AG09309 (cell line): ENCODE results near the gene SEPTIN7.

ENCODE experiments used
- DNase-seq: peaks from one replicate; pipeline ENCODE4 v3.0.0-alpha.2; 2010; ENCODE audit warnings: low read depth
- H3K4me3 ChIP-seq: 2 replicates; pipeline ENCODE4 v1.5.1; 2011; ENCODE audit warnings: mild to moderate bottlenecking, low read depth, low read length, moderate library complexity; ENCODE audit not compliant: control insufficient read depth
- CTCF ChIP-seq: IDR thresholded peaks from 2 replicates; pipeline ENCODE4 v1.5.1; 2011; ENCODE audit warnings: mild to moderate bottlenecking, low read depth, low read length, inconsistent platforms; ENCODE audit not compliant: insufficient read depth, control insufficient read depth; ENCODE audit errors: missing control alignments

The SEPTIN7 gene

GRCh38 chr7:35773994-35774393 is 26.9 kb upstream of the SEPTIN7 start:
- DNase-seq = no peak
- no peak for TF ChIP-seq CTCF

GRCh38 chr7:35776686-35777085 is 24.2 kb upstream of the SEPTIN7 start:
- TF ChIP-seq CTCF = no peak
- no peak for DNase-seq
- H3K4me3 ChIP-seq = no peak overlapping the region

More at GRCh38 chr7:35773994-35774393, 26.9 kb upstream of the SEPTIN7 start:
- no peak overlapping the region for H3K4me3 ChIP-seq

GRCh38 chr7:35777121-35777520 is 23.7 kb upstream of the SEPTIN7 start:
- TF ChIP-seq CTCF = no peak
- no peak overlapping the region for H3K4me3 ChIP-seq

GRCh38 chr7:35780070-35780469 is 20.8 kb upstream of the SEPTIN7 start:
- no peak for TF ChIP-seq CTCF
- no peak overlapping the region for H3K4me3 ChIP-seq
- DNase-seq = no peak

More at GRCh38 chr7:35777121-35777520, 23.7 kb upstream of the SEPTIN7 start:
- DNase-seq = no peak

- TF ChIP-seq CTCF = no peak
- no peak overlapping the region for H3K4me3 ChIP-seq
- no peak for DNase-seq
Observed at GRCh38 chr7:35781200-35781701, 19.6 kb upstream of the SEPTIN7 start.

- no peak for TF ChIP-seq CTCF
- no peak for DNase-seq
- no peak overlapping the region for H3K4me3 ChIP-seq
Observed at GRCh38 chr7:35781767-35782515, 18.9 kb upstream of the SEPTIN7 start.
